GM10266 (cell line): ENCODE measurements around the gene ABHD17C.

ENCODE experiments used
- DNase-seq: peaks from one replicate; pipeline ENCODE4 v3.0.0; 2012; ENCODE audit errors: extremely low spot score
- CTCF ChIP-seq: IDR thresholded peaks from 2 replicates; pipeline ENCODE4 v1.5.1; 2012; ENCODE audit warnings: mild to moderate bottlenecking, low read depth; ENCODE audit not compliant: control insufficient read depth, insufficient read depth; ENCODE audit errors: missing control alignments

The ABHD17C gene

GRCh38 chr15:80698676-80699075, 3.6 kb downstream of the ABHD17C start:
- TF ChIP-seq CTCF = no peak
- DNase-seq = no peak

- TF ChIP-seq CTCF = no peak
- DNase-seq = no peak
Observed at GRCh38 chr15:80699981-80700380, 4.9 kb downstream of the ABHD17C start.

GRCh38 chr15:80701676-80702311, 6.7 kb downstream of the ABHD17C start:
- no peak for TF ChIP-seq CTCF
- no peak for DNase-seq

- no peak for TF ChIP-seq CTCF
- DNase-seq = no peak
Observed at GRCh38 chr15:80703081-80703480, 8.0 kb downstream of the ABHD17C start.

GRCh38 chr15:80703965-80704364, 8.9 kb downstream of the ABHD17C start:
- no peak for TF ChIP-seq CTCF
- DNase-seq = no peak

GRCh38 chr15:80706161-80706560, 11.1 kb downstream of the ABHD17C start:
- DNase-seq = no peak

GRCh38 chr15:80709542-80709941, 14.4 kb downstream of the ABHD17C start:
- no peak for DNase-seq
- no peak for TF ChIP-seq CTCF

More at GRCh38 chr15:80706161-80706560, 11.1 kb downstream of the ABHD17C start:
- TF ChIP-seq CTCF = no peak
